Fibroblast of pulmonary artery (primary cell): ENCODE measurements around the gene MFAP3.

Experiments used
- DNase-seq: peaks from one replicate; pipeline ENCODE4 v3.0.0-alpha.2; 2010; ENCODE audit warnings: low read depth
- H3K4me3 ChIP-seq: replicated peaks from 2 replicates; pipeline ENCODE4 v1.5.1; 2011; ENCODE audit warnings: low read depth, mild to moderate bottlenecking, control low read depth, low read length, moderate library complexity
- TF ChIP-seq, protein P1 (sequence below): IDR thresholded peaks from 2 replicates; pipeline ENCODE4 v1.5.1; 2011; ENCODE audit warnings: mild to moderate bottlenecking, control low read depth, low read length, inconsistent platforms; ENCODE audit errors: missing control alignments

Gene MFAP3

GRCh38 chr5:154077696-154078095, 38.9 kb downstream of the MFAP3 start:
- DNase-seq = peak; percentile 54

DNA sequence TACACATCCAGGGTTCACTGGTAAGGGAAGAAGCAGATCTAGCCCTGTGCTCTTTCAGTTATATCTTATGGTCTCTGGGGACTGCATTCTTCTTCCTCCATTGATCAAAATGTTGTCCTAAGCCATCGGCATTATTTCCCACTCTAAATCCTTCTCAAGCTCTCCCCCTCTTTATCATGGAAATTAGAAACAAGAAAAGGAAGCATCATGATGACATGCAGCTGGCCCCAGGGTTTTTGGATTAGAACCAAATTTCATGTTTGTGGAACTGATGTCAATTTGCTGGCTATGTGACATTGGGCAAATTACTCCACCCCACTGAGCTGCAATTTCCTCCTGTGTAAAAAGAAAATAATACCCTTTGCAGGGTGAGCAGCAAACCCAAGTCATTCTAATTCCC, 39.5 kb downstream of the MFAP3 start:
- peak; percentile 16 for DNase-seq
- TF ChIP-seq, protein P1, sequence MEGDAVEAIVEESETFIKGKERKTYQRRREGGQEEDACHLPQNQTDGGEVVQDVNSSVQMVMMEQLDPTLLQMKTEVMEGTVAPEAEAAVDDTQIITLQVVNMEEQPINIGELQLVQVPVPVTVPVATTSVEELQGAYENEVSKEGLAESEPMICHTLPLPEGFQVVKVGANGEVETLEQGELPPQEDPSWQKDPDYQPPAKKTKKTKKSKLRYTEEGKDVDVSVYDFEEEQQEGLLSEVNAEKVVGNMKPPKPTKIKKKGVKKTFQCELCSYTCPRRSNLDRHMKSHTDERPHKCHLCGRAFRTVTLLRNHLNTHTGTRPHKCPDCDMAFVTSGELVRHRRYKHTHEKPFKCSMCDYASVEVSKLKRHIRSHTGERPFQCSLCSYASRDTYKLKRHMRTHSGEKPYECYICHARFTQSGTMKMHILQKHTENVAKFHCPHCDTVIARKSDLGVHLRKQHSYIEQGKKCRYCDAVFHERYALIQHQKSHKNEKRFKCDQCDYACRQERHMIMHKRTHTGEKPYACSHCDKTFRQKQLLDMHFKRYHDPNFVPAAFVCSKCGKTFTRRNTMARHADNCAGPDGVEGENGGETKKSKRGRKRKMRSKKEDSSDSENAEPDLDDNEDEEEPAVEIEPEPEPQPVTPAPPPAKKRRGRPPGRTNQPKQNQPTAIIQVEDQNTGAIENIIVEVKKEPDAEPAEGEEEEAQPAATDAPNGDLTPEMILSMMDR = no peak
- no peak overlapping the region for H3K4me3 ChIP-seq

More at GRCh38 chr5:154077696-154078095, 38.9 kb downstream of the MFAP3 start:
- H3K4me3 ChIP-seq = no peak overlapping the region
- TF ChIP-seq, protein P1 = no peak

DNA sequence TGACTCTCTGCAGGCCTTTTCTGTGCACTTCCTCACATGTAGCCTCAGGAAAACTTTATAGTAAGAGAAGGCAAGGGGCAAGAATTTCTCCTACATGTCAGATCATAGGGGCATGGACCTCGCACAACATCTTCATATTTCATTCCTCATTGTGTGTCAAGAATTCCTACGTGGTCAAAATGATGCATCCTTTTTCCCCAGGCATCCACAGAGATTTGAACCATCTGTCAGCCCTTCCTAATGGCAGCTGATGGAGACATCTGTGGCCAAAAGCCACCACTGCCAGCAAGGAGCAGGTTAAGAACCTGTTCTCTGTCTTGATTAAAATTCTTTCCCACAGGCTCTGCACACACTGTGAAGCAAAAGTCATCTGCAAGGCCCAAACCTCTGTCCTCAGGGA, 42.5 kb downstream of the MFAP3 start:
- TF ChIP-seq, protein P1 = no peak
- H3K4me3 ChIP-seq = no peak overlapping the region
- DNase-seq = no peak

DNA sequence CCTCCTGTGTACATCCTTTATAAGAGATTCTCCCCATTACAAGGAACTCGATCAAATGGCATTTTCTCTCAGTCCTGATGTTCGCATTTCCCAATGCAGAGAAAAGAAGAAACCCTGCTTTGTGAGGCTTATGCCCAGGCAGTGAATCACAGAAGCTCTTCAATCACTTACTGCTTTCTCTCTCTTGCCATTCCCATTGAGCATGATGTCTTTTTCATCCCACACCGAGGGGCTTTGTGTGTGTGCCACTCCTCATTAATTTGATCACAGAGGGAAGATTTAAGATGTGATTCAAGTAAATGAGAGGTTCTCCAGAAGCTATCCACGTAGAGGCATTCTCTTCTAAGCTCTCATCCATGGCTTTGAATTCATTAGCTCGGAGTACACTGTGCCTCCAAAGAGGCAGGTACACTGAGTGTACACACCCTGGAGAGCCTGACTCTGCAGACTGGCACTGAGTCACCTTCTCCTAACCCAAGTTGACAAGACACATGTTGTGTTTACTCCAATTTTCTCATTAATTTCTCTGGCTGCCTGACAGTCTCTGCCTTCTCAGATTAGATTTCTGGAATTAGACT, 45.4 kb downstream of the MFAP3 start:
- no peak overlapping the region for H3K4me3 ChIP-seq
- TF ChIP-seq, protein P1 = no peak
- DNase-seq = no peak

DNA sequence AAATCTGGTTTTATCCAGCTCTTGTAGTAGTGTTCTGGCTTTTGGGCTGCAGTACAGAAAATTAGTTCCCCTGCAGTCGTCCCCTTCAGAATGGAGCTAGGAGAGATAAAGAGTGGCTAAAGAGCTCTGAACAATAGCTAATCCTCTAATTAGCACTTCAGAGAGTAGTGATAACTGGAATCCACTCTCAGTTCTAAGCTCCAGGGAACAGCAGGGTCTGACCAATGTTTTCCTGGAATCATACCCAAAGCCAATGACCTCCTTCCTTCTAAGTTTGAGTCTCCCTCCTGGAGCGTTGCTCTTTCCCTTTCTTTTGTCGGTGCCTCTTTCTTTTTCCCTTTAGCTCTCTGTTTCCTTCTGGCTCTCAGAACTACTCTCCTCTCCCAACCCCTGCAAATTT, 47.4 kb downstream of the MFAP3 start:
- H3K4me3 ChIP-seq = no peak overlapping the region
- TF ChIP-seq, protein P1 = no peak
- DNase-seq = no peak

GRCh38 chr5:154086641-154087040, 47.9 kb downstream of the MFAP3 start:
- H3K4me3 ChIP-seq = no peak overlapping the region
- TF ChIP-seq, protein P1 = no peak
- DNase-seq = no peak

GRCh38 chr5:154087260-154087659, 48.5 kb downstream of the MFAP3 start:
- peak; percentile 6 for DNase-seq
- TF ChIP-seq, protein P1 = no peak
- H3K4me3 ChIP-seq = no peak overlapping the region
